HUES64 (cell line): Measurements from ENCODE around the gene RABEP1.

Source experiments
- H3K27ac ChIP-seq: 2 replicates; pipeline ENCODE4 v1.7.0; 2013; ENCODE audit warnings: low read depth, low read length, inconsistent platforms
- H3K27me3 ChIP-seq: 2 replicates; pipeline ENCODE4 v1.6.1; 2013; ENCODE audit warnings: mild to moderate bottlenecking, low read length; ENCODE audit not compliant: insufficient read depth
- H3K36me3 ChIP-seq: 2 replicates; pipeline ENCODE4 v1.6.1; 2013; ENCODE audit warnings: mild to moderate bottlenecking, low read length; ENCODE audit not compliant: insufficient read depth
- H3K4me1 ChIP-seq: 2 replicates; pipeline ENCODE4 v1.6.1; 2013; ENCODE audit warnings: mild to moderate bottlenecking, low read length, moderate library complexity; ENCODE audit not compliant: insufficient read depth
- H3K4me3 ChIP-seq: 2 replicates; pipeline ENCODE4 v1.5.1; 2013; ENCODE audit warnings: mild to moderate bottlenecking, low read length, moderate library complexity
- H3K9ac ChIP-seq: 2 replicates; pipeline ENCODE4 v1.6.1; 2013; ENCODE audit warnings: mild to moderate bottlenecking, low read depth, low read length
- H3K9me3 ChIP-seq: 2 replicates; pipeline ENCODE4 v1.6.1; 2013; ENCODE audit warnings: low read depth, low read length; ENCODE audit not compliant: insufficient read depth
- WGBS: fragments of 150-250, 120-280 bp; methylation state at CpG from one replicate; pipeline ENCODE4 v1.1.7; 2013; ENCODE audit warnings: missing lambda C conversion rate; 5-methylcytosine and 5-hydroxymethylcytosine counted together

RABEP1 gene

DNA sequence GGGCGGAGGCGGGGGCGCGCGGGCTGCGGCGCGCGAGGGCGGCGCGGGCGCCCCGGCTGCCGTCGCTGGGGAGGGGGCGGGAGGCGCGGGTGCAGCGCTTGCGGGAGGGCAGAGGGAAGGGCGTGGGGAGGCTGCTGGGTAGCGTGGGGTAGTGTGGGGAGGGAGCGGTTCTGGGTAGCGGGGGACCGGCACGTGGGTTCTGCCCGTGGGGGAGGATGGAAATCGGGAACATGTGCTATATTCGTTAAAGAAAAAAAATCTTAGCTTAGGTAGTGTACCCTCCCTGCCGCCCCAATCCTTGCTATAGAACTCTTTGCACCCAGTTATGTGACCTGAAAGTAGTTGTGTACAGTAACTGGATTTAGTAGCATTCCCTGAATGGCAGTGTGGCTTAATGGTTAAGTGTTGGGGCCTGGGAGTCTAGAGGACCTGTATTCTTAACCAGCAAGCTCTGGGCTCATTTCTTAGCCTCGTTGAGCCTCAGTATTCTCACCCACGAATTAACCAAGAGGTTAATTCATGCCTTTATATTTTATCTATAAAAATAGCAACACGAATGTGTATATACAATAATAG lies 646 bp downstream of the RABEP1 start:
- 4% methylated on average over 32 of the region's 34 CpGs for WGBS
- H3K4me3 ChIP-seq, result peak overlapping the region; percentile 93
- H3K9me3 ChIP-seq, result no peaks in the 10 kb centered on the region
- no peaks in the 10 kb centered on the region; the same call in 1 of the 2 replicates for H3K36me3 ChIP-seq
- H3K9ac ChIP-seq, result peak overlapping the region; percentile 81
- 0 out of 2 replicates have a peak, but pooled peaks cover 4% of the 10 kb centered on the region for H3K27me3 ChIP-seq
- no peak overlapping the region for H3K27ac ChIP-seq
- H3K4me1 ChIP-seq, result peaks cover 18% of the 10 kb centered on the region

GRCh38 chr17:5283571-5284315 lies 1.7 kb downstream of the RABEP1 start:
- peak overlapping the region; percentile 93 for H3K4me3 ChIP-seq
- H3K9me3 ChIP-seq, result no peaks in the 10 kb centered on the region
- 0 out of 2 replicates have a peak, but pooled peaks cover 4% of the 10 kb centered on the region for H3K27me3 ChIP-seq
- H3K9ac ChIP-seq, result no peak overlapping the region
- H3K4me1 ChIP-seq, result peaks cover 26% of the 10 kb centered on the region
- no peak overlapping the region for H3K27ac ChIP-seq
- 66% methylated on average over 5 of the region's 5 CpGs for WGBS
- H3K36me3 ChIP-seq, result no peaks in the 10 kb centered on the region; the same call in 1 of the 2 replicates

DNA sequence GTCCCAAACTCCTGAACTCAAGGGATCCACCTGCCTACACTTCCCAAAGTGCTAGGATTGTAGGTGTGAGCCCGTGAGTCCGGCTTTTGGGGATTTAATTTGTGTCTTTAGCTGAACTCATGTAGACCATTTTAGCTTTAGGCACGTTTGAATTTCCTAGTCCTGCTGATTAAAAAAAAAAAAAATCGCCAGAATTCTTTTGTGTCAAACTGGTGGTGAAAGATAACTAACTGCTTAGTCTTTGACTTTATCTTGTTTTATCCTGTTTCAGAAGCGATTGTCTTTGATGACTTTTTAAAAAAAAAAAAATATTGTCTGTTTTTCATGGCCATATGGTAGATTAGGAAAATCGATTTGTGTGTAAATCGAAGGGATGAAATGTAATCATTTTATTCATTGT lies 2.6 kb downstream of the RABEP1 start:
- no peak overlapping the region for H3K9ac ChIP-seq
- H3K27ac ChIP-seq, result no peak overlapping the region
- H3K27me3 ChIP-seq, result 0 out of 2 replicates have a peak, but pooled peaks cover 4% of the 10 kb centered on the region
- no peaks in the 10 kb centered on the region for H3K9me3 ChIP-seq
- H3K4me1 ChIP-seq, result peaks cover 35% of the 10 kb centered on the region
- 88% methylated on average over 7 of the region's 7 CpGs for WGBS
- no peaks in the 10 kb centered on the region; the same call in 1 of the 2 replicates for H3K36me3 ChIP-seq
- H3K4me3 ChIP-seq, result no peak overlapping the region

GRCh38 chr17:5286846-5287245 lies 4.8 kb downstream of the RABEP1 start:
- H3K36me3 ChIP-seq, result no peaks in the 10 kb centered on the region; the same call in 1 of the 2 replicates
- whole genome bisulfite sequencing, result 86% methylated on average over 3 of the region's 3 CpGs
- H3K4me1 ChIP-seq, result peaks cover 37% of the 10 kb centered on the region
- no peak overlapping the region for H3K27ac ChIP-seq
- H3K4me3 ChIP-seq, result no peak overlapping the region
- no peaks in the 10 kb centered on the region for H3K27me3 ChIP-seq
- no peaks in the 10 kb centered on the region for H3K9me3 ChIP-seq
- no peak overlapping the region for H3K9ac ChIP-seq

- H3K4me1 ChIP-seq, result peaks cover 18% of the 10 kb centered on the region
- H3K9ac ChIP-seq, result no peak overlapping the region
- no peaks in the 10 kb centered on the region for H3K36me3 ChIP-seq
- no peak overlapping the region for H3K4me3 ChIP-seq
- H3K27ac ChIP-seq, result no peak overlapping the region
- 95% methylated on average over 5 of the region's 8 CpGs for WGBS
- no peaks in the 10 kb centered on the region for H3K27me3 ChIP-seq
- H3K9me3 ChIP-seq, result no peaks in the 10 kb centered on the region
Measured at GRCh38 chr17:5291683-5292350, 9.7 kb downstream of the RABEP1 start.

DNA sequence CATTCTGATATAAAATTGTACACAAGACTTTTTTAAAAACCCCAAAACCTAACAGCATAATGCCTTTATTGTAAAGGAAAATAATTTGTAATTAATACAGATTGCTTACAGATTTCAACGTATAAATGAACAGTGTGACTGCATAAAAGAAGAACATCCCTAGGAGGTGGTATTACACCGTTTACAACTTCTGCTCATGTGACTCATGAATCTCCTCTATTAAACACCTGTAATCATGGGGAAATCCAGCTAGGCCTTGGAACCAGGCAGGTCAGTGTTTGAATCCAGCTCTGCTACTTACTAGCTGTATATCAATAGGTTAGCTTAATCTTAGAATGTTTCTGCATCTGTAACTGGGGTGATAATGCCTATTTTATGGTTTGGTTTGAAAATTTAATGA lies 15.2 kb downstream of the RABEP1 start:
- no peak overlapping the region for H3K9ac ChIP-seq
- H3K9me3 ChIP-seq, result no peaks in the 10 kb centered on the region
- H3K27me3 ChIP-seq, result no peaks in the 10 kb centered on the region
- H3K4me1 ChIP-seq, result no peaks in the 10 kb centered on the region
- no peak overlapping the region for H3K27ac ChIP-seq
- no peak overlapping the region for H3K4me3 ChIP-seq
- H3K36me3 ChIP-seq, result peaks cover 8% of the 10 kb centered on the region; the same call in 1 of the 2 replicates
- 85% methylated on average over 2 of the region's 2 CpGs for WGBS

DNA sequence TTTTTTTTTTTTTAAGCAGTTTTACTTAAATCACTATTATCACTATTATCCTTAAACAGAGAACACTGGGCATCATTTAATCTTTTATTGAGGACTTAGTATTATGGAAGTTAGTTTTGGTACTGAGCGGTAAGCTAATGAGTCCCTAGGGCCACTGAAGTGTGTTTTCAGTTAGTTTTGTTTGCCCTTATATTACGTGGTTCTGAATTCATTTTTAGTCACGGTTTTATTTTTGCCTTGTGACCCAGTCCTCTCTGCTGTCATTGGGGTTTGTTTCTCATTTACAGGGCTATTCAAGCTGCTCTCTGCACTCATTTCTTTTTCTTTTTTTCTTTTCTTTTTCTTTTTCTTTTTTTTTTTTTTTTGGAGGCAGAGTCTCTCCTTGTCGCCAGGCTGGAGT lies 17.3 kb downstream of the RABEP1 start:
- H3K4me1 ChIP-seq, result no peaks in the 10 kb centered on the region
- 74% methylated on average over 4 of the region's 4 CpGs for WGBS
- H3K9ac ChIP-seq, result no peak overlapping the region
- H3K27ac ChIP-seq, result no peak overlapping the region
- peaks cover 8% of the 10 kb centered on the region; the same call in 1 of the 2 replicates for H3K36me3 ChIP-seq
- H3K27me3 ChIP-seq, result no peaks in the 10 kb centered on the region
- H3K9me3 ChIP-seq, result no peaks in the 10 kb centered on the region
- no peak overlapping the region for H3K4me3 ChIP-seq

DNA sequence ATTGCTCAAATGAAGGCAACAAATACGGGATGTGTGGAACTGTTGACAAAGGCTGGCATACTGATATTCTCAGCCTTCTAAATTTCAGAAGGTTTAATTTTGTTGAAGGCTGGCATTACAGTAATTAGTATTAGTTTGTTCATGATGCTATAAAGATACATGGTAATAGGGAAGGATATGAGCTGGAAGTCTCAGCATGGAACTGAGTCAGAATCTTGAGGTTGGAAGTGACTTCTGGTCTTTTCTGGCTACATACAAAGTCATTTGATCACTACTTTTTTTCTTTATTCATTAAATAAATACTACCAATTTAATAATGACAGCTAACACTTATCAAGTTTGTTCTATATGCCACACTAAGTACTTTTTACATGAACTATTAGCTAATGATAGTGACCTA lies 22.6 kb downstream of the RABEP1 start:
- Histone ChIP-seq H3K27me3 (no peaks in the 10 kb centered on the region), H3K9ac (no peak overlapping the region), H3K9me3 (no peaks in the 10 kb centered on the region), H3K36me3 (peaks cover 8% of the 10 kb centered on the region; the same call in 1 of the 2 replicates), H3K4me1 (no peaks in the 10 kb centered on the region), H3K4me3 (no peak overlapping the region), H3K27ac (no peak overlapping the region)
- WGBS, result 100% methylated on average over 1 of the region's 1 CpG

- Histone ChIP-seq H3K27ac (no peak overlapping the region), H3K36me3 (peaks cover 27% of the 10 kb centered on the region), H3K4me1 (no peaks in the 10 kb centered on the region)
Measured at GRCh38 chr17:5309851-5310250, 27.8 kb downstream of the RABEP1 start.

GRCh38 chr17:5325851-5326250 lies 43.8 kb downstream of the RABEP1 start:
- WGBS, result 98% methylated on average over 4 of the region's 4 CpGs
- peaks cover 6% of the 10 kb centered on the region; the same call in 1 of the 2 replicates for H3K36me3 ChIP-seq

More at GRCh38 chr17:5309851-5310250, 27.8 kb downstream of the RABEP1 start:
- Histone ChIP-seq H3K9me3 (no peaks in the 10 kb centered on the region), H3K4me3 (no peak overlapping the region), H3K27me3 (no peaks in the 10 kb centered on the region), H3K9ac (no peak overlapping the region)

More at GRCh38 chr17:5325851-5326250, 43.8 kb downstream of the RABEP1 start:
- Histone ChIP-seq H3K9me3 (no peaks in the 10 kb centered on the region), H3K27me3 (no peaks in the 10 kb centered on the region), H3K4me1 (no peaks in the 10 kb centered on the region), H3K27ac (no peak overlapping the region), H3K4me3 (no peak overlapping the region), H3K9ac (no peak overlapping the region)
